ENCODE results near the gene EMX1.

DNA sequence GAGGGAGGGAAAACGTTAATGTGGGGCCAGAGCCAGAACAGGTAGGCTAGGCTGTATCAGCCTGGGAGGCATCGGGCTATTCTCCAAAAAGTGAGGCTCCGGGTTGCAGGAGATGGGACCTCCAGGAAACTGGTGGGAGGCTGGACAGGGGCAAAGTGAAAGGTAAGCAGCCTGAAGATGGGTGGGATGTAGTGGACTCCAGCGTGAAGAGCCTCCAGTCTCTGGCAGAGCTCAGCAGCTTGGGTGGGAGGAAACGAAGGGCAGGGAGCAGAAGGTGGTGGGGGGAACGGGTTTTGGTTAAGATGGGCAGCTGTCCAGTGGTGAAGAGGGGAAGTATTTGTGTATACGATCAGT, 3.1 kb upstream of the EMX1 start:
- TF ChIP-seq CTCF (IDR thresholded peaks at IDR 0.05) = no peak
- TF ChIP-seq EP300 (IDR thresholded peaks at IDR 0.05) = no peak

Measured in ovary (tissue), 3 donors.